Urothelium cell line (cell line): Measurements from ENCODE around the gene HDAC4.
A peak's percentile ranks its signal among the peaks of the same experiment; 100 is the strongest.
"Not testable (repeated sequence)": the region's sequence is repeated elsewhere in the genome, so short reads cannot be mapped to it uniquely, and the experiment has no call there.

Experiments used
- DNase-seq: peaks from one replicate; pipeline ENCODE4 v3.0.0; 2011; ENCODE audit warnings: low spot score, mixed read lengths
- FAIRE-seq: peaks from 2 replicates; lab custom pipeline; 2011; peaks lifted over from hg19 to GRCh38; lab: Jason Lieb, UNC

Gene HDAC4

GRCh38 chr2:239085201-239085992 is 315.4 kb downstream of the HDAC4 start:
- DNase-seq: no peak
- no peak for FAIRE-seq

- FAIRE-seq: no peak
- no peak for DNase-seq
These were observed 316.8 kb downstream of the HDAC4 start for GRCh38 chr2:239084007-239084406.

GRCh38 chr2:239082425-239082824 is 318.4 kb downstream of the HDAC4 start:
- FAIRE-seq (no peak), DNase-seq (no peak)

- DNase-seq (no peak), FAIRE-seq (no peak)
These were observed 319.2 kb downstream of the HDAC4 start for GRCh38 chr2:239081622-239082021.

- DNase-seq (no peak), FAIRE-seq (no peak)
These were observed 319.8 kb downstream of the HDAC4 start for GRCh38 chr2:239081046-239081445.

GRCh38 chr2:239079671-239080294 is 321.0 kb downstream of the HDAC4 start:
- FAIRE-seq (peak; percentile 74), DNase-seq (no peak)

GRCh38 chr2:239078128-239078924 is 322.5 kb downstream of the HDAC4 start:
- FAIRE-seq: no peak
- no peak for DNase-seq

- DNase-seq (no peak), FAIRE-seq (no peak)
These were observed 323.6 kb downstream of the HDAC4 start for GRCh38 chr2:239077260-239077659.

- DNase-seq (no peak), FAIRE-seq (no peak)
These were observed 324.7 kb downstream of the HDAC4 start for GRCh38 chr2:239075918-239076758.

- DNase-seq (no peak), FAIRE-seq (no peak)
These were observed 326.9 kb downstream of the HDAC4 start for GRCh38 chr2:239073745-239074530.

GRCh38 chr2:239073270-239073669 is 327.6 kb downstream of the HDAC4 start:
- no peak for FAIRE-seq

GRCh38 chr2:239072786-239073185 is 328.0 kb downstream of the HDAC4 start:
- no peak for FAIRE-seq
- no peak for DNase-seq

More at GRCh38 chr2:239073270-239073669, 327.6 kb downstream of the HDAC4 start:
- DNase-seq: no peak

- DNase-seq: no peak
- FAIRE-seq: no peak
These were observed 330.4 kb downstream of the HDAC4 start for GRCh38 chr2:239070466-239070865.

GRCh38 chr2:239069362-239070333 is 331.2 kb downstream of the HDAC4 start:
- FAIRE-seq: not testable (repeated sequence)
- DNase-seq: peak; percentile 58

GRCh38 chr2:239068411-239068810 is 332.4 kb downstream of the HDAC4 start:
- DNase-seq: no peak
- FAIRE-seq: no peak

- DNase-seq (no peak), FAIRE-seq (no peak)
These were observed 333.5 kb downstream of the HDAC4 start for GRCh38 chr2:239067196-239067865.

- no peak for FAIRE-seq
- DNase-seq: no peak
These were observed 334.2 kb downstream of the HDAC4 start for GRCh38 chr2:239066597-239066996.

- FAIRE-seq: no peak
- no peak for DNase-seq
These were observed 334.9 kb downstream of the HDAC4 start for GRCh38 chr2:239065962-239066361.
